ENCODE measurements around the gene LGALS16.

- TF ChIP-seq EZH2 (IDR thresholded peaks at IDR 0.05; ENCODE audit: borderline replicate concordance, control insufficient read depth, low read depth, low read length) (no peak), CTCF (IDR thresholded peaks at IDR 0.05 in 2 of 3, conservative IDR thresholded peaks at IDR 0.05 in 1 of 3; ENCODE audit: control insufficient read depth in 2 of 3, extremely low read depth in 1 of 3, insufficient read depth in 1 of 3, low read depth in 3 of 3, low read length in 3 of 3) (no peak)
These were observed 16.8 kb downstream of the LGALS16 start for GRCh38 chr19:39672473-39672872.

Data from GM12878 (cell line).